GM10266 (cell line): ENCODE measurements around the gene AMMECR1L.

Experiments used
- DNase-seq: peaks from one replicate; pipeline ENCODE4 v3.0.0; 2012; ENCODE audit errors: extremely low spot score
- TF ChIP-seq, protein P1 (sequence below): IDR thresholded peaks from 2 replicates; pipeline ENCODE4 v1.5.1; 2012; ENCODE audit warnings: mild to moderate bottlenecking, low read depth; ENCODE audit not compliant: control insufficient read depth, insufficient read depth; ENCODE audit errors: missing control alignments

AMMECR1L gene

GRCh38 chr2:127885780-127886592 is at the start of gene AMMECR1L:
TSS of gene AMMECR1L (minus strand) at chr2:127885956. CDS start at chr2:127874234, 11,722 bp downstream.
- peak; percentile 61 for DNase-seq

GRCh38 chr2:127935337-127935736 is 49.6 kb upstream of the AMMECR1L start:
- TF ChIP-seq, protein P1, sequence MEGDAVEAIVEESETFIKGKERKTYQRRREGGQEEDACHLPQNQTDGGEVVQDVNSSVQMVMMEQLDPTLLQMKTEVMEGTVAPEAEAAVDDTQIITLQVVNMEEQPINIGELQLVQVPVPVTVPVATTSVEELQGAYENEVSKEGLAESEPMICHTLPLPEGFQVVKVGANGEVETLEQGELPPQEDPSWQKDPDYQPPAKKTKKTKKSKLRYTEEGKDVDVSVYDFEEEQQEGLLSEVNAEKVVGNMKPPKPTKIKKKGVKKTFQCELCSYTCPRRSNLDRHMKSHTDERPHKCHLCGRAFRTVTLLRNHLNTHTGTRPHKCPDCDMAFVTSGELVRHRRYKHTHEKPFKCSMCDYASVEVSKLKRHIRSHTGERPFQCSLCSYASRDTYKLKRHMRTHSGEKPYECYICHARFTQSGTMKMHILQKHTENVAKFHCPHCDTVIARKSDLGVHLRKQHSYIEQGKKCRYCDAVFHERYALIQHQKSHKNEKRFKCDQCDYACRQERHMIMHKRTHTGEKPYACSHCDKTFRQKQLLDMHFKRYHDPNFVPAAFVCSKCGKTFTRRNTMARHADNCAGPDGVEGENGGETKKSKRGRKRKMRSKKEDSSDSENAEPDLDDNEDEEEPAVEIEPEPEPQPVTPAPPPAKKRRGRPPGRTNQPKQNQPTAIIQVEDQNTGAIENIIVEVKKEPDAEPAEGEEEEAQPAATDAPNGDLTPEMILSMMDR: no peak
- no peak for DNase-seq

GRCh38 chr2:127932199-127932876 is 46.6 kb upstream of the AMMECR1L start:
- DNase-seq: no peak

DNA sequence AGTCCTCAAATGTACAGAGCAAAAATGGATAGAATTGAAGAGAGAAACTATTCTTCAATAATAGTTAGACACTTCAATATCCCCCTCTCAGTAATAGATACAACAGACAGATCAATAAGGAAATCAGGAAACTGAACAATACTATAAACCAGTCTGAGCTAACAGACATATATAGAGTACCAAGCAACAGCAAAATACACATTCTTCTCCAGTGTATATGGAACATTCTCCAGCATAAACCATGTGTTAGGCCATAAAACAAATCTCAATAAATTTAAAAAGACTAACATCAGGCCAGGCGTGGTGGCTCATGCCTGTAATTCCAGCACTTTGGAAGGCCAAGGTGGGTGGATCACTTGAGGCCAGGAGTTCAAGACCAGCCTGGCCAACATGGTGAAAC is 43.7 kb upstream of the AMMECR1L start:
- DNase-seq: no peak
- TF ChIP-seq, protein P1: no peak

More at GRCh38 chr2:127932199-127932876, 46.6 kb upstream of the AMMECR1L start:
- TF ChIP-seq, protein P1: no peak

GRCh38 chr2:127927384-127927783 is 41.6 kb upstream of the AMMECR1L start:
- DNase-seq: no peak
- TF ChIP-seq, protein P1: no peak

- DNase-seq: no peak
- TF ChIP-seq, protein P1: no peak
Measured at GRCh38 chr2:127917916-127918315, 32.2 kb upstream of the AMMECR1L start.

- DNase-seq: no peak
- TF ChIP-seq, protein P1: no peak
Measured at GRCh38 chr2:127913808-127914457, 28.2 kb upstream of the AMMECR1L start.
